ENCODE results near the gene CD37.

Gene CD37

GRCh38 chr19:49380391-49380790, 45.2 kb downstream of the CD37 start:
- no peak for DNase-seq (ENCODE audit: low spot score)

GRCh38 chr19:49382639-49383038, 47.4 kb downstream of the CD37 start:
- no peak for DNase-seq (ENCODE audit: low spot score)

- no peak for DNase-seq (ENCODE audit: low spot score)
Observed at GRCh38 chr19:49383599-49383998, 48.4 kb downstream of the CD37 start.

- peak; percentile 82 for DNase-seq (ENCODE audit: low spot score)
Observed at GRCh38 chr19:49387936-49388372, 52.7 kb downstream of the CD37 start, which contains the start of gene KASH5. KASH5 (plus strand) TSS chr19:49388249; CDS start chr19:49390884, 2,635 bp downstream.

GRCh38 chr19:49389406-49389805, 54.2 kb downstream of the CD37 start:
- DNase-seq (ENCODE audit: low spot score) = no peak
